Neural progenitor cell (in vitro differentiated cells): Measurements from ENCODE around the gene PIN4.
"Not testable (repeated sequence)": the region's sequence is repeated elsewhere in the genome, so short reads cannot be mapped to it uniquely, and the experiment has no call there.

Experiments
- CTCF ChIP-seq: fragments of 200-600 bp; sonication (generic); IDR thresholded peaks from 2 replicates; pipeline ENCODE4 v1.5.1; 2017; ENCODE audit warnings: antibody characterized with exemption, mild to moderate bottlenecking
- EZH2 ChIP-seq: fragments of 200-600 bp; sonication (generic); IDR thresholded peaks from 2 replicates; pipeline ENCODE4 v1.6.1; 2017; ENCODE audit warnings: antibody characterized with exemption, mild to moderate bottlenecking, moderate library complexity
- EZH2phosphoT487 ChIP-seq: fragments of 200-600 bp; sonication (generic); IDR thresholded peaks from 2 replicates; pipeline ENCODE4 v1.6.1; 2017; ENCODE audit warnings: antibody characterized with exemption

- not testable (repeated sequence) for TF ChIP-seq EZH2phosphoT487, CTCF, EZH2
These were observed 38.8 kb downstream of the PIN4 start for GRCh38 chrX:72220375-72220774.
